ENCODE measurements around the gene LRRC3C.

- TF ChIP-seq CTCF (IDR thresholded peaks at IDR 0.05) (no peak), POLR2A (IDR thresholded peaks at IDR 0.05) (no peak)
Observed at GRCh38 chr17:39954876-39955275, 27.3 kb downstream of the LRRC3C start.

Data from right lobe of liver (tissue), 4 donors.